CD4-positive, alpha-beta T cell treated with Interleukin-6 at 100 ng/mL for 8 hours (primary cell): Measurements from ENCODE around the gene ERGIC2.

Experiments used
- DNase-seq: peaks from one replicate; pipeline ENCODE4 v3.0.0-alpha.2; 2020; ENCODE audit warnings: mixed read lengths, low spot score

Gene ERGIC2

GRCh38 chr12:29374913-29375312 lies 6.1 kb downstream of the ERGIC2 start:
- no peak for DNase-seq

GRCh38 chr12:29374012-29374411 lies 7.0 kb downstream of the ERGIC2 start:
- no peak for DNase-seq

- DNase-seq: no peak
Observed at GRCh38 chr12:29365091-29365490, 15.9 kb downstream of the ERGIC2 start.

- DNase-seq: no peak
Observed at GRCh38 chr12:29354954-29355353, 26.0 kb downstream of the ERGIC2 start.

- DNase-seq: no peak
Observed at GRCh38 chr12:29350080-29350479, 30.9 kb downstream of the ERGIC2 start.

GRCh38 chr12:29346769-29347421 lies 34.1 kb downstream of the ERGIC2 start:
- DNase-seq: no peak

- no peak for DNase-seq
Observed at GRCh38 chr12:29343022-29343799, 37.8 kb downstream of the ERGIC2 start.

GRCh38 chr12:29337325-29337724 lies 43.6 kb downstream of the ERGIC2 start:
- DNase-seq: no peak

GRCh38 chr12:29334937-29335336 lies 46.0 kb downstream of the ERGIC2 start:
- no peak for DNase-seq

GRCh38 chr12:29333178-29333577 lies 47.8 kb downstream of the ERGIC2 start:
- no peak for DNase-seq

- DNase-seq: no peak
Observed at GRCh38 chr12:29329411-29329810, 51.6 kb downstream of the ERGIC2 start.

GRCh38 chr12:29322157-29322556 lies 58.8 kb downstream of the ERGIC2 start:
- no peak for DNase-seq

GRCh38 chr12:29320295-29321085 lies 60.5 kb downstream of the ERGIC2 start:
- DNase-seq: no peak

- DNase-seq: peak; percentile 65
Observed at GRCh38 chr12:29317556-29318363, 63.2 kb downstream of the ERGIC2 start.

GRCh38 chr12:29316752-29317151 lies 64.2 kb downstream of the ERGIC2 start:
- DNase-seq: no peak

- no peak for DNase-seq
Observed at GRCh38 chr12:29314416-29314815, 66.6 kb downstream of the ERGIC2 start.

GRCh38 chr12:29310899-29311298 lies 70.1 kb downstream of the ERGIC2 start:
- DNase-seq: no peak

GRCh38 chr12:29309320-29309902 lies 71.6 kb downstream of the ERGIC2 start:
- no peak for DNase-seq

GRCh38 chr12:29306682-29307081 lies 74.3 kb downstream of the ERGIC2 start:
- DNase-seq: no peak

- no peak for DNase-seq
Observed at GRCh38 chr12:29306266-29306665, 74.7 kb downstream of the ERGIC2 start.

GRCh38 chr12:29304388-29304787 lies 76.6 kb downstream of the ERGIC2 start:
- DNase-seq: no peak

GRCh38 chr12:29301114-29301513 lies 79.9 kb downstream of the ERGIC2 start:
- no peak for DNase-seq
